Endothelial cell of umbilical vein (primary cell): ENCODE data around the gene HECTD4. TPM values are rescaled to one million over a fixed set of nuclear protein-coding genes. Genes with fewer than 3 reads are reported as not detected.

Experiments used
- BruUV-seq: library from RNA; stranded (reverse); fragments of 400-500 nt; replicated peaks from 2 replicates; lab custom pipeline; 2021; lab: Mats Ljungman, UMichigan
- CTCF ChIA-PET: fragments of 300-600, 350-600 bp; sonication (Branson Sonifier 250); formaldehyde crosslinking; loops from one replicate; lab custom pipeline; 2021; ENCODE audit warnings: antibody characterized with exemption, inconsistent platforms; lab: Charles Lee
- POLR2A ChIA-PET: fragments of 300-600, 350-600 bp; sonication (Branson Sonifier 250); formaldehyde crosslinking; loops from one replicate; lab custom pipeline; 2021; ENCODE audit warnings: antibody characterized with exemption, inconsistent platforms; lab: Charles Lee
- DNase-seq: peaks from one replicate; pipeline ENCODE4 v3.0.0-alpha.2; 2011; ENCODE audit warnings: low read depth, low spot score
- FAIRE-seq: peaks from 2 replicates; lab custom pipeline; 2011; peaks lifted over from hg19 to GRCh38; lab: Jason Lieb, UNC
- H2AFZ ChIP-seq: 2 replicates; pipeline ENCODE4 v1.6.0; 2012; ENCODE audit warnings: low read depth, low read length, control low read depth, inconsistent platforms
- H3K27ac ChIP-seq: 2 replicates; pipeline ENCODE4 v1.5.1; 2011; ENCODE audit warnings: low read depth, mild to moderate bottlenecking, control low read depth, low read length, moderate library complexity; ENCODE audit not compliant: insufficient read depth
- H3K27me3 ChIP-seq, 2 experiments: 2 replicates each; pipeline versions ENCODE4 v1.6.0 to v1.6.1; 2011; ENCODE audit warnings: low read length in 2 of 2, mixed read lengths in 1 of 2; ENCODE audit not compliant: control insufficient read depth in 2 of 2, insufficient read depth in 2 of 2
- H3K36me3 ChIP-seq, 2 experiments: 2 replicates in 1 of 2; 3 replicates in 1 of 2; pipeline ENCODE4 v1.5.1; 2011; ENCODE audit warnings: low read length in 2 of 2, mild to moderate bottlenecking in 1 of 2, moderate library complexity in 1 of 2; ENCODE audit not compliant: control insufficient read depth in 2 of 2, insufficient read depth in 2 of 2; ENCODE audit errors: extremely low read depth in 1 of 2
- H3K4me1 ChIP-seq: 3 replicates; pipeline ENCODE4 v1.5.1; 2011; ENCODE audit warnings: mild to moderate bottlenecking, low read length; ENCODE audit not compliant: control insufficient read depth, insufficient read depth; ENCODE audit errors: extremely low read depth
- H3K4me2 ChIP-seq: 2 replicates; pipeline ENCODE4 v1.6.1; 2011; ENCODE audit warnings: low read length, control low read depth, mixed read lengths; ENCODE audit not compliant: insufficient read depth
- H3K4me3 ChIP-seq, 3 experiments: fragments of 200-600 bp in 1 of 3; sonication (generic), shearing (Covaris generic) in 1 of 3; replicated peaks in 1 of 3; 2 replicates each; pipeline ENCODE4 v1.5.1; 2011 to 2016; ENCODE audit warnings: control low read depth in 3 of 3, low read length in 3 of 3, mild to moderate bottlenecking in 2 of 3, inconsistent platforms in 1 of 3, low read depth in 1 of 3, moderate library complexity in 1 of 3; ENCODE audit not compliant: insufficient read depth in 1 of 3
- H3K79me2 ChIP-seq: 2 replicates; pipeline ENCODE4 v1.6.0; 2012; ENCODE audit warnings: low read length, inconsistent platforms; ENCODE audit not compliant: control insufficient read depth, insufficient read depth
- H3K9ac ChIP-seq: replicated peaks from 2 replicates; pipeline ENCODE3; 2011; ENCODE audit warnings: low read length, control low read depth; ENCODE audit not compliant: insufficient read depth; ENCODE audit errors: extremely low read depth
- H3K9me1 ChIP-seq: replicated peaks from 3 replicates; pipeline ENCODE4 v1.6.0; 2011; ENCODE audit warnings: mild to moderate bottlenecking, low read length; ENCODE audit not compliant: control insufficient read depth, insufficient read depth; ENCODE audit errors: extremely low read depth
- H3K9me3 ChIP-seq: replicated peaks from 2 replicates; pipeline ENCODE4 v1.5.1; 2012; ENCODE audit warnings: low read length, inconsistent platforms; ENCODE audit not compliant: control insufficient read depth, insufficient read depth
- H4K20me1 ChIP-seq: replicated peaks from 2 replicates; pipeline ENCODE3; 2011; ENCODE audit warnings: mild to moderate bottlenecking, low read length; ENCODE audit not compliant: control insufficient read depth, insufficient read depth; ENCODE audit errors: extremely low read depth
- EZH2 ChIP-seq: IDR thresholded peaks from 2 replicates; pipeline ENCODE4 v1.6.1; 2012; ENCODE audit warnings: borderline replicate concordance, low read depth, mild to moderate bottlenecking, moderate library complexity, low read length, inconsistent platforms; ENCODE audit not compliant: severe bottlenecking
- FOS ChIP-seq: IDR thresholded peaks from 2 replicates; pipeline ENCODE4 v1.6.1; 2011; ENCODE audit warnings: mild to moderate bottlenecking, low read length, moderate library complexity, borderline replicate concordance; ENCODE audit not compliant: insufficient read depth
- GATA2 ChIP-seq: IDR thresholded peaks from 2 replicates; pipeline ENCODE4 v1.7.0; 2011; ENCODE audit warnings: low read depth, mild to moderate bottlenecking, moderate library complexity, mixed read lengths, low read length; ENCODE audit not compliant: insufficient read length, insufficient read depth
- JUN ChIP-seq: IDR thresholded peaks from 2 replicates; pipeline ENCODE4 v1.6.1; 2011; ENCODE audit warnings: borderline replicate concordance, low read depth; ENCODE audit not compliant: insufficient read length, insufficient read depth
- MYC ChIP-seq: IDR thresholded peaks from one replicate; pipeline ENCODE4 v1.6.1; 2011; ENCODE audit warnings: mild to moderate bottlenecking, low read depth, low read length
- POLR2A ChIP-seq: IDR thresholded peaks from 2 replicates; pipeline ENCODE4 v1.6.1; 2012; ENCODE audit warnings: low read depth, mild to moderate bottlenecking, control low read depth, low read length
- POLR2AphosphoS5 ChIP-seq: IDR thresholded peaks from 2 replicates; pipeline ENCODE4 v1.6.1; 2012; ENCODE audit warnings: low read depth, mild to moderate bottlenecking, control low read depth, low read length, moderate library complexity; ENCODE audit not compliant: insufficient read depth
- dilution Hi-C: fragments of 300-500 bp; cut with MboI; formaldehyde crosslinking; loops from one replicate; pipeline ENCODE4 v1.15.0; 2019; ENCODE audit warnings: low sequenced_read_pairs; ENCODE audit not compliant: extremely low pct_ligation_motif_present
- intact Hi-C: fragments of 100-400 bp; cut with micrococcal nuclease; formaldehyde crosslinking; loops from one replicate; pipeline ENCODE4 v1.10.0; 2022
- polyA plus RNA-seq, 4 experiments: library from polyadenylated mRNA; depleted of rRNA in 3 of 4; stranded (reverse) in 3 of 4; unstranded in 1 of 4; fragments of >200 nt; gene quantifications; 2 replicates each; pipeline versions ENCODE4 v1.2.1 to v1.2.3, GENCODE V29; 2011 to 2012; ENCODE audit warnings: missing spikeins in 1 of 4
- total RNA-seq: library from RNA; stranded (reverse); gene quantifications from 2 replicates; pipeline ENCODE4 v1.2.3, GENCODE V29; 2021
- TF ChIP-seq, protein P1 (sequence below): IDR thresholded peaks from 2 replicates; pipeline ENCODE4 v1.6.1; 2011; ENCODE audit not compliant: insufficient read depth, insufficient read length
- TF ChIP-seq, protein P2 (sequence below), 2 donors: IDR thresholded peaks; 1 replicate in 1 of 2; 2 replicates in 1 of 2; pipeline ENCODE4 v1.5.1; 2011; ENCODE audit warnings: low read length in 2 of 2, mild to moderate bottlenecking in 2 of 2, moderate library complexity in 2 of 2, control low read depth in 1 of 2, inconsistent platforms in 1 of 2, low read depth in 1 of 2; ENCODE audit not compliant: insufficient read depth in 1 of 2; ENCODE audit errors: extremely low read depth in 1 of 2

Gene HECTD4
- total and polyA plus RNA-seq, 2 donors (not counting 3 experiments of a cell fraction or from before 2014, with no cell fraction given): 9.7 to 47.7 TPM

DNA sequence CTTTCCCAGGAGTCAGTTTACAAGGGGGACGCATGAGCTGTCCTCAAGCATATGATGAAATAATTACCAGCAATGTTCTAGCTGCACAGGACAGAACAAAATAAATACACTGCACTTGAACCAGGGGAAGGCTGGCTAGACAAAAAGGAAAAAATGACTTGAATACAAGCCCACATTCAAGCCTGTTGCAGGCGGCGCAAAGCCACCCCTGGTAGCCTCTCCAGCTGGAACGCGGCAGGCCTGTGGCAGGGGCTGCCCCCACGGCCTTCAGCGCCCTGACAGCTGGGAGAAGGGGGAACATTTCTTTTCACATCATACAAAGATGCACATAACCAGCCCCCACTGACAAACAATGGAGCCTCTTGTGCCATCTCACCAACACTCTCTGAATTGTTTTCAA is 199.7 kb downstream of the HECTD4 start:
- Histone ChIP-seq H2AFZ (no peak overlapping the region), H3K4me1 (no peaks in the 10 kb centered on the region), H3K9ac (no peak overlapping the region), H3K36me3 (peaks cover 8 to 18% of the 10 kb centered on the region in 2 experiments), H3K79me2 (no peaks in the 10 kb centered on the region), H3K27ac (no peak overlapping the region), H3K27me3 (no peaks in the 10 kb centered on the region), H3K9me3 (no peaks in the 10 kb centered on the region), H3K4me3 (no peak overlapping the region), H3K9me1 (no peaks in the 10 kb centered on the region), H3K4me2 (no peak overlapping the region), H4K20me1 (no peaks in the 10 kb centered on the region)
- ChIA-PET POLR2A (no interaction called here), CTCF (interaction anchor here (2.1 kb wide), 1 partner anchor 16 kb away, joined by 8 read pairs; no protein-coding TSS in a partner anchor)
- TF ChIP-seq, protein P1, sequence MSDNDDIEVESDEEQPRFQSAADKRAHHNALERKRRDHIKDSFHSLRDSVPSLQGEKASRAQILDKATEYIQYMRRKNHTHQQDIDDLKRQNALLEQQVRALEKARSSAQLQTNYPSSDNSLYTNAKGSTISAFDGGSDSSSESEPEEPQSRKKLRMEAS: no peak
- TF ChIP-seq FOS: no peak
- TF ChIP-seq POLR2A: no peak
- no peak for TF ChIP-seq EZH2
- no peak for TF ChIP-seq MYC
- FAIRE-seq: no peak
- DNase-seq: no peak
- dilution Hi-C loops (no loop called here), intact Hi-C loops (no loop called here)
- BruUV-seq: no TSS peak

DNA sequence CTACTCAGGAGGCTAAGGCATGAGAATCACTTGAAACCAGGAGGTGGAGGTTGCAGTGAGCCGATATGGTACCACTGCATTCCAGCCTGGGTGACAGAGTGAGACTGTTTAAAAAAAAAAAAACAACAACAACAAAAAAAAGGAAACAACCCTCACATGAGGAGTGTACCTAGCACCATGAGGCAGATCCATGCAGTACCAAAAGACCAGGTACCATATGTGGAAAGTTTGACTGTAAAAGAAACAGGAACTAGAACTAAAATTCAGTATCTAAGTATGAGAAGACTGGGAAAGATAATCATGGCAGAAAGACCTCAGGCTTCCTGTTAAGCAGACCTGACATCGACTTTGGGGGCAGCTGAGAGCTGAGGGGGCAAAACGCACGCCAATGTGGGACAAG is 201.8 kb downstream of the HECTD4 start:
- H3K27me3 ChIP-seq: no peaks in the 10 kb centered on the region
- H3K4me3 ChIP-seq: no peak overlapping the region
- no peaks in the 10 kb centered on the region for H3K79me2 ChIP-seq
- intact Hi-C loops: no loop called here
- FAIRE-seq (no peak), DNase-seq (no peak)
- CTCF ChIA-PET: interaction anchor here (1.0 kb wide), 1 partner anchor 18 kb away, joined by 4 read pairs; no protein-coding TSS in a partner anchor
- H2AFZ ChIP-seq: no peak overlapping the region
- H3K27ac ChIP-seq: no peak overlapping the region
- no peak for TF ChIP-seq POLR2A
- TF ChIP-seq FOS: no peak
- TF ChIP-seq, protein P2, sequence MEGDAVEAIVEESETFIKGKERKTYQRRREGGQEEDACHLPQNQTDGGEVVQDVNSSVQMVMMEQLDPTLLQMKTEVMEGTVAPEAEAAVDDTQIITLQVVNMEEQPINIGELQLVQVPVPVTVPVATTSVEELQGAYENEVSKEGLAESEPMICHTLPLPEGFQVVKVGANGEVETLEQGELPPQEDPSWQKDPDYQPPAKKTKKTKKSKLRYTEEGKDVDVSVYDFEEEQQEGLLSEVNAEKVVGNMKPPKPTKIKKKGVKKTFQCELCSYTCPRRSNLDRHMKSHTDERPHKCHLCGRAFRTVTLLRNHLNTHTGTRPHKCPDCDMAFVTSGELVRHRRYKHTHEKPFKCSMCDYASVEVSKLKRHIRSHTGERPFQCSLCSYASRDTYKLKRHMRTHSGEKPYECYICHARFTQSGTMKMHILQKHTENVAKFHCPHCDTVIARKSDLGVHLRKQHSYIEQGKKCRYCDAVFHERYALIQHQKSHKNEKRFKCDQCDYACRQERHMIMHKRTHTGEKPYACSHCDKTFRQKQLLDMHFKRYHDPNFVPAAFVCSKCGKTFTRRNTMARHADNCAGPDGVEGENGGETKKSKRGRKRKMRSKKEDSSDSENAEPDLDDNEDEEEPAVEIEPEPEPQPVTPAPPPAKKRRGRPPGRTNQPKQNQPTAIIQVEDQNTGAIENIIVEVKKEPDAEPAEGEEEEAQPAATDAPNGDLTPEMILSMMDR (IDR thresholded peaks at IDR 0.05; ENCODE audit: extremely low read depth in 1 of 2, insufficient read depth in 1 of 2, low read depth in 1 of 2, low read length in 2 of 2): no peak
- TF ChIP-seq POLR2AphosphoS5: no peak
- no peak for TF ChIP-seq GATA2
- no peak for TF ChIP-seq EZH2
- TF ChIP-seq, protein P1: no peak
- no peak for TF ChIP-seq JUN
- no peak for TF ChIP-seq MYC
- no peaks in the 10 kb centered on the region for H3K9me3 ChIP-seq
- H3K9ac ChIP-seq: no peak overlapping the region
- no TSS peak for BruUV-seq
- H3K4me1 ChIP-seq: no peaks in the 10 kb centered on the region
- no peaks in the 10 kb centered on the region for H4K20me1 ChIP-seq
- dilution Hi-C loops: no loop called here
- no peak overlapping the region for H3K4me2 ChIP-seq
- POLR2A ChIA-PET: no interaction called here
- no peaks in the 10 kb centered on the region for H3K9me1 ChIP-seq
- peaks cover 10 to 21% of the 10 kb centered on the region in 2 experiments for H3K36me3 ChIP-seq
